Measurements from ENCODE around the gene CREBL2.

The CREBL2 gene

DNA sequence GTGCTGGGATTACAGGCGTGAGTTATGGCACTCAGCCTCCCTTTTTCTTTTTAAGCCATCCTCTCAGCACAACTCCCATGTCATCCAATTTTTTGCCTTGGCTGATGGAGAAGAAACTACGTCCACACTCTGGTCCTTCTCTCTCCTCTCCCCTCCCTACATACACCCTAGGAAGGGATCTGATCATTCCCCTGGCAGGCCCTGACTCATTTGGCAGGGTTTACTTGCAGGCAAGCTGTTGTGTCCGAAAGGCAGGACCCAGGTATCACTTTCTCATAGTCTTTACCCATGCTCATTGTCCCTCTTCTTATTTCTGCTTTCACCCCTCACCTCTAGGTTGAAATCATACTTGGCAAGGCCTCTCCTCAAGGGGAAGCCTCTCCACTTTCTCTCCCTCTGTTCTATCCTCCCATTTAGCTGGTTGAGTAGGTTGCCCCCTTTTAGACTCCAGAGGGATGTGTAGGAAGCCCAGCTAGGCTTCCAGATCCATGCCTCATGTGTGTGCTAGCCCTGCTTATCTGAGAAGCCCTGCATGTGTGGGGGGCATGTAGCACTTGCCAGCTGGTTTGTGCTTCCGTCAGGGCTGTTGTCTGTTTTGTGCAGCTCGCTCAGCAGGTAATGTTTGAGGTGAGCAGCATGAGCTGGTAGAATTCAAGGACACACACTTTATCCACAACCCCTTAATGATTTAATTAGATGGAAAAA, 69.5 kb downstream of the CREBL2 start:
- DNase-seq (ENCODE audit: low read depth): no peak

GRCh38 chr12:12682284-12682683, 70.6 kb downstream of the CREBL2 start:
- no peak for DNase-seq (ENCODE audit: low read depth)

GRCh38 chr12:12683136-12683697, 71.5 kb downstream of the CREBL2 start:
- DNase-seq (ENCODE audit: low read depth): no peak

DNA sequence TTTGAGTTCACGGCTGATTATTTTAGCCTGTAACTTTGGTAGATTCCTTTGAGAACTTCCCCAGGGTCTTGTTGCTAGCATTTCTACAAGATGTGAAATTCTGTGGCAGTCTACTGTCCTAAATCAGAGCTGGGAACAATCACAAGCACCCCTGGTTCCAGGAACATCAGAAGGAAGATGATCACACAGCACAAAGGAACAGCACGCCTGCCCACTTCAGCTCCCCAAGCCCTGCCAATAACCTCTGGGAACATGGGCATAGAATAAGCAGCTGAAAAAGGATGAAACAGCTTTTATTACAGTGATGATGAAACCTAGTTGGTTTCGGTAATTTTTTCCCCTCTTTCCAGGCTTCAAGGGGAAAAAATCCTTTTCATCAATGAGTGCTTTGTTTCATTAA, 72.0 kb downstream of the CREBL2 start:
- DNase-seq (ENCODE audit: low read depth): no peak

GRCh38 chr12:12684375-12685106, 72.9 kb downstream of the CREBL2 start:
- DNase-seq (ENCODE audit: low read depth): no peak

DNA sequence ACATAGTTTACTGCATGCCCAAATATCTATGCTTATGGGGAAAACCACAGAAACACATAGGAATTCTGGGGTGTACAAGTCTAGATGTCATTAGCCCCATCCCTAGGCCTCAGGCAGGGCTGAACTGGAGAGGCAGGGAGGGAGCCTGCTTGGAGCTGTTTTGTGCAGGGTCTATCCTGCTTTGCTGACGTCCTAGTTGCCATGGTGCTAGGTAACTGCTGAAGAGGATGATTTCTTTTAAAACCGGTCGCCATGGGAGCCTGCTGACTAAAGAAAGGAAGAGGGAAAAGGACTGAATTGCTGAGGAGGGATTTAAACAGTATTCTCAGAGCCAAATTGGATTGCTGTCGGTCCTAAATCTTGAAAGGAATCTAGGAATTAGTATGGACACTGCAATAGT, 73.6 kb downstream of the CREBL2 start:
- no peak for DNase-seq (ENCODE audit: low read depth)

GRCh38 chr12:12686472-12686871, 74.8 kb downstream of the CREBL2 start:
- DNase-seq (ENCODE audit: low read depth): no peak

- DNase-seq (ENCODE audit: low read depth): no peak
These were observed 75.2 kb downstream of the CREBL2 start for GRCh38 chr12:12686925-12687324.

- DNase-seq (ENCODE audit: low read depth): no peak
These were observed 78.1 kb downstream of the CREBL2 start for GRCh38 chr12:12689647-12690300.

- no peak for DNase-seq (ENCODE audit: low read depth)
These were observed 79.9 kb downstream of the CREBL2 start for GRCh38 chr12:12691549-12691948.

- no peak for DNase-seq (ENCODE audit: low read depth)
These were observed 81.5 kb downstream of the CREBL2 start for GRCh38 chr12:12693111-12693671.
